ENCODE measurements around the gene KCNK6. TPM values are rescaled to one million over a fixed set of nuclear protein-coding genes. Genes with fewer than 3 reads are reported as not detected.

KCNK6 gene
- total RNA-seq, 6 experiments from 2014 or later = 2.6 to 9.2 (median 2.9) TPM

- H3K4me3 Mint-ChIP-seq = no peak overlapping the region
- H3K4me1 Mint-ChIP-seq (ENCODE audit: low read depth) = no peaks in the 10 kb centered on the region
- H3K36me3 Mint-ChIP-seq (ENCODE audit: low read depth) = no peaks in the 10 kb centered on the region
- no peak for DNase-seq
- no peaks in the 10 kb centered on the region for H3K9me3 Mint-ChIP-seq
- H3K27me3 Mint-ChIP-seq (ENCODE audit: insufficient read depth) = peaks cover 36% of the 10 kb centered on the region
- H3K27ac Mint-ChIP-seq = no peak overlapping the region
- TF ChIP-seq, protein P1, sequence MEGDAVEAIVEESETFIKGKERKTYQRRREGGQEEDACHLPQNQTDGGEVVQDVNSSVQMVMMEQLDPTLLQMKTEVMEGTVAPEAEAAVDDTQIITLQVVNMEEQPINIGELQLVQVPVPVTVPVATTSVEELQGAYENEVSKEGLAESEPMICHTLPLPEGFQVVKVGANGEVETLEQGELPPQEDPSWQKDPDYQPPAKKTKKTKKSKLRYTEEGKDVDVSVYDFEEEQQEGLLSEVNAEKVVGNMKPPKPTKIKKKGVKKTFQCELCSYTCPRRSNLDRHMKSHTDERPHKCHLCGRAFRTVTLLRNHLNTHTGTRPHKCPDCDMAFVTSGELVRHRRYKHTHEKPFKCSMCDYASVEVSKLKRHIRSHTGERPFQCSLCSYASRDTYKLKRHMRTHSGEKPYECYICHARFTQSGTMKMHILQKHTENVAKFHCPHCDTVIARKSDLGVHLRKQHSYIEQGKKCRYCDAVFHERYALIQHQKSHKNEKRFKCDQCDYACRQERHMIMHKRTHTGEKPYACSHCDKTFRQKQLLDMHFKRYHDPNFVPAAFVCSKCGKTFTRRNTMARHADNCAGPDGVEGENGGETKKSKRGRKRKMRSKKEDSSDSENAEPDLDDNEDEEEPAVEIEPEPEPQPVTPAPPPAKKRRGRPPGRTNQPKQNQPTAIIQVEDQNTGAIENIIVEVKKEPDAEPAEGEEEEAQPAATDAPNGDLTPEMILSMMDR (IDR thresholded peaks at IDR 0.05) = no peak
Measured at GRCh38 chr19:38367041-38367440, 47.4 kb downstream of the KCNK6 start.

DNA sequence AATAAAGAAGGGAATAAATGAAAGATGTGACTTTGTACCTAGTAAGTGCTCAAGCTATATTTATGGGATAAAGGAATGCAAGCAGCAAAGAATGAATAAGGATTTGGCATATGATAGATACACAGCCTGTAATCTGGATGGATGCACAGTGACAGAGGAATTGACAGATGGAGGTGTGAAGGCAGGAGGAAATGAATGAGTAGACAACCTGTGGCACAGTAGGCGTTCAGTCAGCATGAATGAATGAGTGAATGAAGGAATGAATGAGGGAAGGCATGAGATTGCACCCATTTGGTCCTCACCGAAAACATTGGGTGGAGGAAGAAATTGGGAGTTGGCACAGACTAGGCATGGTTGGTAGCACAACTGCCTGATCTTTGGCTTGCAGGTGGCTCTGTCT lies 49.9 kb downstream of the KCNK6 start:
- TF ChIP-seq, protein P1 (IDR thresholded peaks at IDR 0.05) = no peak
- Mint-ChIP-seq H3K4me1 (ENCODE audit: low read depth) (0 out of 2 replicates have a peak, but pooled peaks cover 4% of the 10 kb centered on the region), H3K4me3 (no peak overlapping the region), H3K36me3 (ENCODE audit: low read depth) (no peaks in the 10 kb centered on the region; the same call in 1 of the 2 replicates), H3K27me3 (ENCODE audit: insufficient read depth) (peaks cover 36% of the 10 kb centered on the region), H3K27ac (no peak overlapping the region), H3K9me3 (no peaks in the 10 kb centered on the region)
- no peak for DNase-seq

GRCh38 chr19:38370299-38370698 lies 50.7 kb downstream of the KCNK6 start:
- Mint-ChIP-seq H3K9me3 (no peaks in the 10 kb centered on the region), H3K27ac (no peak overlapping the region), H3K4me1 (ENCODE audit: low read depth) (0 out of 2 replicates have a peak, but pooled peaks cover 4% of the 10 kb centered on the region), H3K36me3 (ENCODE audit: low read depth) (no peaks in the 10 kb centered on the region; the same call in 1 of the 2 replicates), H3K4me3 (no peak overlapping the region), H3K27me3 (ENCODE audit: insufficient read depth) (peaks cover 36% of the 10 kb centered on the region)
- TF ChIP-seq, protein P1 (IDR thresholded peaks at IDR 0.05) = no peak
- no peak for DNase-seq

DNA sequence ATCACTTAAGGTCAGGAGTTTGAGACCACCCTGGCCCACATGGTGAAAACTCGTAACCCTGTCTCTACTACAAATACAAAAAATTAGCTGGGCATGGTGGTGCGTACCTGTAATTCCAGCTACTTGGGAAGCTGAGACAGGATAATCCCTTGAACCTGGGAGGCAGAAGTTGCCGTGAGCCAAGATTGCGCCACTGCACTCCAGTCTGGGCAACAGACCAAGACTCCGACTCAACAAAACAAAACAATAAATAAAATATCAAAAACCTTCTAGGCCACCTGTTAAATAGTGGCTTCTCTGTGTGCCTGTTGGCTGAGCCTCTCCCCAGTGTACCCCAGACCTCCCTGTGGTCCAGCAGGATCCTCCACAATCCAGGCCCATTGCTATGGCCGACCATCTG lies 51.4 kb downstream of the KCNK6 start:
- Mint-ChIP-seq H3K27me3 (ENCODE audit: insufficient read depth) (peaks cover 28% of the 10 kb centered on the region), H3K36me3 (ENCODE audit: low read depth) (peaks cover 3% of the 10 kb centered on the region), H3K4me3 (no peak overlapping the region), H3K4me1 (ENCODE audit: low read depth) (peaks cover 8% of the 10 kb centered on the region), H3K27ac (no peak overlapping the region), H3K9me3 (no peaks in the 10 kb centered on the region)
- TF ChIP-seq, protein P1 (IDR thresholded peaks at IDR 0.05) = no peak
- no peak for DNase-seq

DNA sequence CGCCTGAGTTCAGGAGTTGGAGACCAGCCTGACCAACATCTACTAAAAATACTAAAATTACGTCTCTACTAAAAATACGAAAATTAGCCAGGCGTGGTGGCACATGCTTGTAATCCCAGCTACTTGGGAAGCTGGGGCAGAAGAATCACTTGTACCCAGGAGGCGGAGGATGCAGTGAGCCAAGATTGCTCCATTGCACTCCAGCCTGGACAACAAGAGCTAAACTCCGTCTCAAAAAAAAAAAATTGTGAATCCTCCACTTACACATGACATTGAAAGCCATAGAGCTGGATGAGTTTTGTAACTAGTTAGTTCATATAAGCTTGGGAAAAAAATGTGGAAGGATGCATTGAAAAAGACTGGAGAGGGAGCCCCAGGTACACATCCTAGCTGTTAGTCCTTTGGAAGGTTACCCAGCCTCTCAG lies 54.3 kb downstream of the KCNK6 start:
- peaks cover 20% of the 10 kb centered on the region for H3K4me1 Mint-ChIP-seq (ENCODE audit: low read depth)
- no peaks in the 10 kb centered on the region for H3K9me3 Mint-ChIP-seq
- TF ChIP-seq, protein P1 (IDR thresholded peaks at IDR 0.05) = no peak

More for the DNA sequence above, 54.3 kb downstream of the KCNK6 start:
- no peak for DNase-seq
- peak overlapping the region; percentile 97 for H3K27ac Mint-ChIP-seq
- peak overlapping the region; percentile 95 for H3K4me3 Mint-ChIP-seq
- peaks cover 12% of the 10 kb centered on the region for H3K36me3 Mint-ChIP-seq (ENCODE audit: low read depth)
- peaks cover 16% of the 10 kb centered on the region for H3K27me3 Mint-ChIP-seq (ENCODE audit: insufficient read depth)
